ENCODE measurements around the gene GUCA1A. TPM values are rescaled to one million over a fixed set of nuclear protein-coding genes. Genes with fewer than 3 reads are reported as not detected.
A peak's percentile ranks its signal among the peaks of the same experiment; 100 is the strongest.

The GUCA1A gene
- total RNA-seq, 1 donor from 2014 or later: 2.2 TPM

- TF ChIP-seq CTCF (conservative IDR thresholded peaks at IDR 0.05; ENCODE audit: low read depth, low read length): no peak
- H3K4me3 ChIP-seq (ENCODE audit: low read depth, low read length): no peak overlapping the region
- DNase-seq (ENCODE audit: low read depth): no peak
These were observed 43.8 kb upstream of the GUCA1A start for GRCh38 chr6:42129360-42129676.

GRCh38 chr6:42131531-42131930, 41.6 kb upstream of the GUCA1A start:
- TF ChIP-seq CTCF (conservative IDR thresholded peaks at IDR 0.05; ENCODE audit: low read depth, low read length): no peak
- no peak for DNase-seq (ENCODE audit: low read depth)
- H3K4me3 ChIP-seq (ENCODE audit: low read depth, low read length): no peak overlapping the region

- DNase-seq (ENCODE audit: low read depth): no peak
- H3K4me3 ChIP-seq (ENCODE audit: low read depth, low read length): no peak overlapping the region
- no peak for TF ChIP-seq CTCF (conservative IDR thresholded peaks at IDR 0.05; ENCODE audit: low read depth, low read length)
These were observed 39.2 kb upstream of the GUCA1A start for GRCh38 chr6:42133926-42134325.

GRCh38 chr6:42135161-42135560, 38.0 kb upstream of the GUCA1A start:
- DNase-seq (ENCODE audit: low read depth): no peak
- H3K4me3 ChIP-seq (ENCODE audit: low read depth, low read length): no peak overlapping the region
- no peak for TF ChIP-seq CTCF (conservative IDR thresholded peaks at IDR 0.05; ENCODE audit: low read depth, low read length)

GRCh38 chr6:42135722-42136121, 37.4 kb upstream of the GUCA1A start:
- H3K4me3 ChIP-seq (ENCODE audit: low read depth, low read length): no peak overlapping the region
- no peak for DNase-seq (ENCODE audit: low read depth)
- no peak for TF ChIP-seq CTCF (conservative IDR thresholded peaks at IDR 0.05; ENCODE audit: low read depth, low read length)

GRCh38 chr6:42136508-42137193, 36.5 kb upstream of the GUCA1A start:
- peak; percentile 59 for DNase-seq (ENCODE audit: low read depth)
- no peak overlapping the region for H3K4me3 ChIP-seq (ENCODE audit: low read depth, low read length)
- TF ChIP-seq CTCF (conservative IDR thresholded peaks at IDR 0.05; ENCODE audit: low read depth, low read length): peak; percentile 32

GRCh38 chr6:42137194-42137753, 35.9 kb upstream of the GUCA1A start:
- DNase-seq (ENCODE audit: low read depth): no peak
- TF ChIP-seq CTCF (conservative IDR thresholded peaks at IDR 0.05; ENCODE audit: low read depth, low read length): no peak
- H3K4me3 ChIP-seq (ENCODE audit: low read depth, low read length): no peak overlapping the region
